ENCODE data around the gene PTPN7. TPM values are rescaled to one million over a fixed set of nuclear protein-coding genes. Genes with fewer than 3 reads are reported as not detected.

PTPN7 gene
- polyA plus RNA-seq, 1 of the 3 experiments (the other 2 are of a cell fraction) = not detected

DNA sequence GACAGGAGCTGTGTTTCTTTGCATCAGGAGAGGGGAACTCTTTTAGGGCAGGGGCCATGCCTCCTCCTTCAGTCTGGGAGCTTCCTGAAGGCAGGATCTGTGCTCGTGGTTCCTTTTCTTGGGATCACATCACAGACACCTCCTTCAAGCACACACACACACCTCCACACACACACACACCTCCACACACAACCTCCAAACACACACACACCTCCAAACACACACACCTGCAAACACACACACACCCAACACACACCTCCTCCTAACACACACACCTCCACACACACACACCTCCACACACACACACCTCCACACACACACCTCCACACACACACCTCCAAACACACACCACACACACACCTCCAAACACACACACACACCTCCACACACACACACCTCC is 43.7 kb upstream of the PTPN7 start:
- WGBS (ENCODE audit: low lambda C conversion rate) = 0% methylated on average over 1 of the region's 1 CpG
- no peaks in the 10 kb centered on the region for H3K9me3 ChIP-seq
- H3K9ac ChIP-seq = no peak overlapping the region
- H3K4me1 ChIP-seq (ENCODE audit: control insufficient read depth in 1 of 2, insufficient read depth in 2 of 2, low read depth in 1 of 2, low read length in 1 of 2) = peaks cover 0 to 2% of the 10 kb centered on the region in 2 experiments; a peak in 1 of 4 replicates
- DNase-seq = no peak
- H3K27me3 ChIP-seq (ENCODE audit: insufficient read depth) = no peaks in the 10 kb centered on the region
- ChIA-PET CTCF (interaction anchor here (2.1 to 2.4 kb wide), 2 partner anchors 11 to 111 kb away, joined by 13 to 16 read pairs; partner anchors contain the start of gene LGR6), POLR2A (no interaction called here)
- no peak overlapping the region for H2AFZ ChIP-seq (ENCODE audit: low read depth)
- H3K9me2 ChIP-seq = no peaks in the 10 kb centered on the region
- H3K4me2 ChIP-seq = no peak overlapping the region
- no peaks in the 10 kb centered on the region for H3K36me3 ChIP-seq (replicated peaks in 1 of 2; ENCODE audit: control insufficient read depth in 1 of 2, insufficient read depth in 2 of 2, low read length in 1 of 2)
- H3K4me3 ChIP-seq (ENCODE audit: low read depth in 2 of 2, low read length in 1 of 2) = no peak overlapping the region
- H3K27ac ChIP-seq (ENCODE audit: low read depth in 2 of 2, low read length in 1 of 2) = no peak overlapping the region
- peaks cover 4% of the 10 kb centered on the region for H3F3A ChIP-seq (replicated peaks; ENCODE audit: insufficient read depth)
- H4K20me1 ChIP-seq (ENCODE audit: insufficient read depth) = no peaks in the 10 kb centered on the region
- no peaks in the 10 kb centered on the region for H3K79me2 ChIP-seq (ENCODE audit: insufficient read depth)
- TF ChIP-seq MXI1 (IDR thresholded peaks at IDR 0.05; ENCODE audit: low read depth, low read length) = no peak
- no peak for TF ChIP-seq REST (IDR thresholded peaks at IDR 0.05; ENCODE audit: low read depth, low read length)

DNA sequence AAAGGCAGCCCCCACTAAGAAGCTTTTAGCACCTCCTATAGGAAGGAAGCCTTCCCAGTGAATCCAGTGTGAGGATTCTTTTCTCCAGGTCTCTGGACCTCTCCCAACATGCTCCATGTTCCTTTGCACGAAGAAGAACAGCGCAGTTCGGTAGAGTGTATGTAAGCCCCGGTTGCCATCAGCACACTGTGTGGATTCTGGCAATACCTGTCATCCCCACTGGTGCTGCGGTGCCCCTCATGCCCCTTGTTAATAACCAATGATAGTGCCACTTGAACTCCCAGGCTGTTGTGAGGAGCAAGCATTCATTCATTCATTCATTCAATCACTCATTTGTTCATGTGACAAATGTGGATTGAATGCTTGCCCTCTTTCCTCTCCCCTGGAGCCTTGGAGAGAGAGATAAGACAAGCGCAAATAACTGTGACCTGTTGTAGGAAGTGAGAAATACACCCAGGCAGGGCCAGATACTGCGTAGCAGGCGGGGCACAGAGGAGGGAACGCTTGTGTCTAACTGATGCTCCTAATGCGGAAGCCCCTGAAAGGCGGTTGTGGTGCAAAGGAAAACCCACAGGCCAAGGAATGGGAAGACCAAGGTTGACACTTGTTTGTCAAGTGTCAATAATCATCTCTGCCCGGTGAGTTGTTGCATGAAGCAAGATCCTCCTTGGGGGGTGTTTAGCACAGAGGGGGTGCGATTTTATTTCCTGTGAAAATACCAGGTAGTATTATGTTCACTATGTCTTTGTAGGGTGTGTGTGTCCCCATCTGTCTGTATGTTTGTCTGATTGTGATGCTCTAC is 43.0 kb upstream of the PTPN7 start:
- WGBS (ENCODE audit: low lambda C conversion rate) = 73% methylated on average over 13 of the region's 13 CpGs
- H3K9me3 ChIP-seq = no peaks in the 10 kb centered on the region
- no peaks in the 10 kb centered on the region for H3K9me2 ChIP-seq
- no peak overlapping the region for H3K9ac ChIP-seq
- no peak for DNase-seq
- no peaks in the 10 kb centered on the region for H3K36me3 ChIP-seq (replicated peaks in 1 of 2; ENCODE audit: control insufficient read depth in 1 of 2, insufficient read depth in 2 of 2, low read length in 1 of 2)
- H3K4me1 ChIP-seq (ENCODE audit: control insufficient read depth in 1 of 2, insufficient read depth in 2 of 2, low read depth in 1 of 2, low read length in 1 of 2) = peaks cover 0 to 2% of the 10 kb centered on the region in 2 experiments; a peak in 1 of 4 replicates
- H3K27me3 ChIP-seq (ENCODE audit: insufficient read depth) = no peaks in the 10 kb centered on the region
- H2AFZ ChIP-seq (ENCODE audit: low read depth) = no peak overlapping the region
- no peak overlapping the region for H3K27ac ChIP-seq (ENCODE audit: low read depth in 2 of 2, low read length in 1 of 2)
- TF ChIP-seq SIN3A (IDR thresholded peaks at IDR 0.05; ENCODE audit: borderline replicate concordance, low read depth, low read length) = no peak
- no peak for TF ChIP-seq RCOR1 (IDR thresholded peaks at IDR 0.05; ENCODE audit: low read length)
- TF ChIP-seq ZBTB33 (IDR thresholded peaks at IDR 0.05; ENCODE audit: borderline replicate concordance, low read depth) = no peak
- TF ChIP-seq, protein P1, sequence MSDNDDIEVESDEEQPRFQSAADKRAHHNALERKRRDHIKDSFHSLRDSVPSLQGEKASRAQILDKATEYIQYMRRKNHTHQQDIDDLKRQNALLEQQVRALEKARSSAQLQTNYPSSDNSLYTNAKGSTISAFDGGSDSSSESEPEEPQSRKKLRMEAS (IDR thresholded peaks at IDR 0.05; ENCODE audit: low read depth) = no peak
- TF ChIP-seq MXI1 (IDR thresholded peaks at IDR 0.05; ENCODE audit: low read depth, low read length) = no peak
- TF ChIP-seq TCF12 (IDR thresholded peaks at IDR 0.05) = no peak
- no peak for TF ChIP-seq POLR2AphosphoS5 (IDR thresholded peaks at IDR 0.05; ENCODE audit: low read depth, low read length)
- no peak for TF ChIP-seq USF1 (IDR thresholded peaks at IDR 0.05; ENCODE audit: borderline replicate concordance, low read depth)
- TF ChIP-seq MEF2A (IDR thresholded peaks at IDR 0.05; ENCODE audit: borderline replicate concordance, low read depth) = no peak
- TF ChIP-seq REST (IDR thresholded peaks at IDR 0.05; ENCODE audit: low read depth, low read length) = no peak
- no peak for TF ChIP-seq GATA2 (CRISPR knock-in tag; IDR thresholded peaks at IDR 0.05)
- no peak for TF ChIP-seq RXRA (IDR thresholded peaks at IDR 0.05; ENCODE audit: borderline replicate concordance, low read depth)
- TF ChIP-seq RAD21 (IDR thresholded peaks at IDR 0.05; ENCODE audit: low read length) = no peak
- no peak for TF ChIP-seq NFIC (IDR thresholded peaks at IDR 0.05; ENCODE audit: borderline replicate concordance)
- no peak for TF ChIP-seq FOXM1 (IDR thresholded peaks at IDR 0.05; ENCODE audit: low read depth)
- no peak for TF ChIP-seq SMC3 (IDR thresholded peaks at IDR 0.05; ENCODE audit: low read depth, low read length)
- no peaks in the 10 kb centered on the region for H3K79me2 ChIP-seq (ENCODE audit: insufficient read depth)
- ChIA-PET CTCF (interaction anchor here (2.1 to 2.4 kb wide), 2 partner anchors 10 to 112 kb away, joined by 13 to 16 read pairs; partner anchors contain the start of gene LGR6), POLR2A (no interaction called here)
- H3K4me2 ChIP-seq = no peak overlapping the region
- H4K20me1 ChIP-seq (ENCODE audit: insufficient read depth) = no peaks in the 10 kb centered on the region
- peaks cover 4% of the 10 kb centered on the region for H3F3A ChIP-seq (replicated peaks; ENCODE audit: insufficient read depth)
- H3K4me3 ChIP-seq (ENCODE audit: low read depth in 2 of 2, low read length in 1 of 2) = no peak overlapping the region
